Measurements from ENCODE around the gene THAP3.

DNA sequence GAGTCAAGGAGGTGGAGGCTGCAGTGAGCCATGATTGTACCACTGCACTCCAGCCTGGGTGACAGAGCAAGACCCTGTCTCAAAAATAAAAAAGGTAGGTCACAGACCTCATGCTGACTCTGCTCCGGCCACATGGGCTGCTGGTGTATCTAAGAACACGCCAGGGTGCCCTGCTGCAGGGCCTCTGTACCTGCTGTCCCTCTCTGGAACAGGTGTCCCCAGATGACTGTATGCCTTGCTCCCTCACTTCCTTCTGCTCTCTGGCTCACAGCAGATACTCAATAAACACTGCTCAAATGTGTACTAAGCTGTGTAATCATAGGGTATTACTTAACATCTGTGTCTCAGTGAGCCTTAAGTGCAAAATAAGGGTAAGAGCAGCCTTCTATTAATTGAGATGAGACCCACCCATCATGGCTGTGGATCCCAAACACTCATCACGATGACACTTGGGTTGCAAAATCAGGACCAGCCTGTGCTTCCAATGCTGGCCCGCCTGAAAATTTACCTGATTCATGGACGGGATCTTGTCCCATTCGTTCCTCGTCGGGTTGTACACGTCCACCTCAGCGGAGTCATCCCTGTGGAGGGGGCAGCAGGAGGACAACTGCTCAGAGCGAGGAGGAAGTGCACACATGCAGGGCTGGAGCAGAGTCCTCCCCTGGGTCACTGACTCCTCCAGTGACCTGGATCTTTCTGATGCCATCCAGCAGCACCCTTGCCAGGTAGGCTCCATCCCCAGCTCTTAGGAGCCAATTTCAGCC, 29.5 kb upstream of the THAP3 start:
- TF ChIP-seq, protein P1, sequence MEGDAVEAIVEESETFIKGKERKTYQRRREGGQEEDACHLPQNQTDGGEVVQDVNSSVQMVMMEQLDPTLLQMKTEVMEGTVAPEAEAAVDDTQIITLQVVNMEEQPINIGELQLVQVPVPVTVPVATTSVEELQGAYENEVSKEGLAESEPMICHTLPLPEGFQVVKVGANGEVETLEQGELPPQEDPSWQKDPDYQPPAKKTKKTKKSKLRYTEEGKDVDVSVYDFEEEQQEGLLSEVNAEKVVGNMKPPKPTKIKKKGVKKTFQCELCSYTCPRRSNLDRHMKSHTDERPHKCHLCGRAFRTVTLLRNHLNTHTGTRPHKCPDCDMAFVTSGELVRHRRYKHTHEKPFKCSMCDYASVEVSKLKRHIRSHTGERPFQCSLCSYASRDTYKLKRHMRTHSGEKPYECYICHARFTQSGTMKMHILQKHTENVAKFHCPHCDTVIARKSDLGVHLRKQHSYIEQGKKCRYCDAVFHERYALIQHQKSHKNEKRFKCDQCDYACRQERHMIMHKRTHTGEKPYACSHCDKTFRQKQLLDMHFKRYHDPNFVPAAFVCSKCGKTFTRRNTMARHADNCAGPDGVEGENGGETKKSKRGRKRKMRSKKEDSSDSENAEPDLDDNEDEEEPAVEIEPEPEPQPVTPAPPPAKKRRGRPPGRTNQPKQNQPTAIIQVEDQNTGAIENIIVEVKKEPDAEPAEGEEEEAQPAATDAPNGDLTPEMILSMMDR (IDR thresholded peaks at IDR 0.05; ENCODE audit: low read length), result no peak
- TF ChIP-seq EZH2 (IDR thresholded peaks at IDR 0.05; ENCODE audit: borderline replicate concordance, low read length), result no peak
